ENCODE data around the gene OGDHL.
"Not testable (repeated sequence)": the region's sequence is repeated elsewhere in the genome, so short reads cannot be mapped to it uniquely, and the experiment has no call there.

The OGDHL gene

DNA sequence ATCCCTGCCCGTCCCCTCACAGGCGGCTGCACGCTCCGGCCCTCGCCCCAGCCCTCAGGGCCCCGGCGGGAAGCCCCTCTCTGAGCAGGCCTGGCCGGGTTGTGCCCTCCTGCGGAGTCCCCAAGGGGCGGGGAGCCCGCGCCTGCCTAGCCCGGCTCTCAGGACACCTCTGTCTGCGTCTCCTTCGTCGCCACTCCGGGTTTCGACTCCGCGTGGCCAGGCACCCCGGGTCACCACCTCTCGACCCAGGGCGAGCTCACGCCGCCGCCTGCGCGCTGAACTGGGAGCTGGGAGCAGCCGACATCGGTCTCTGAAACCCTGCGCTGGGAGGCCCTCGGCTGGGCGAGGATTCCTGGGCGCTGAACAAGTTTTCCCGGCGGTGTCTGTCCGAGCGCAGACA is 6.2 kb upstream of the OGDHL start:
- H3K27me3 ChIP-seq (ENCODE audit: insufficient read depth, low read length), result peaks cover 5% of the 10 kb centered on the region

GRCh38 chr10:49767752-49768151 is 5.6 kb upstream of the OGDHL start:
- H3K27me3 ChIP-seq (ENCODE audit: insufficient read depth, low read length), result peaks cover 5% of the 10 kb centered on the region
- no peaks in the 10 kb centered on the region for H3K36me3 ChIP-seq (ENCODE audit: insufficient read depth, low read length)
- H3K4me3 ChIP-seq (ENCODE audit: low read length), result no peak overlapping the region
- no peaks in the 10 kb centered on the region for H3K9me3 ChIP-seq (ENCODE audit: low read length)
- H2AFZ ChIP-seq (ENCODE audit: low read depth, low read length), result no peak overlapping the region
- peaks cover under 1% of the 10 kb centered on the region for H3K4me1 ChIP-seq (ENCODE audit: insufficient read depth, low read length)

More for the DNA sequence above, 6.2 kb upstream of the OGDHL start:
- Histone ChIP-seq H3K9me3 (ENCODE audit: low read length) (no peaks in the 10 kb centered on the region), H3K4me3 (ENCODE audit: low read length) (no peak overlapping the region), H3K4me1 (ENCODE audit: insufficient read depth, low read length) (no peaks in the 10 kb centered on the region), H3K36me3 (ENCODE audit: insufficient read depth, low read length) (no peaks in the 10 kb centered on the region), H2AFZ (ENCODE audit: low read depth, low read length) (no peak overlapping the region)

GRCh38 chr10:49766484-49766883 is 4.4 kb upstream of the OGDHL start:
- Histone ChIP-seq H3K27me3 (ENCODE audit: insufficient read depth, low read length) (peaks cover 5% of the 10 kb centered on the region), H3K9me3 (ENCODE audit: low read length) (no peaks in the 10 kb centered on the region), H2AFZ (ENCODE audit: low read depth, low read length) (no peak overlapping the region), H3K4me1 (ENCODE audit: insufficient read depth, low read length) (peaks cover 5% of the 10 kb centered on the region), H3K4me3 (ENCODE audit: low read length) (no peak overlapping the region), H3K36me3 (ENCODE audit: insufficient read depth, low read length) (no peaks in the 10 kb centered on the region)

DNA sequence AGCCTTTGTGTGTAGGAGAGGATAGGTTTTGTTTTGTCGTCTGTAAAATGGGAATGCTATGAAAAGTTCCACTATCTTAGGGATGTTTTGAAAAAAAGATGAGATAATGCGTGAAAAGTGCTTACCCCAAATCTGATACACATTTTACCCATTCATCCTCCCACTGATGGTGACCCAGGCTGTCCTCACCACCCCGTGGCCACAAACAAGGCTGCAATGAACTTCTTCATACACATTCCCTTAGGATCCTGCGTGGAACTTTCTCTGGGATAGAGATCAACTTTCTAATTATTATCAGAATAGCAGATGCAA is 399 bp upstream of the OGDHL start:
- H2AFZ ChIP-seq (ENCODE audit: low read depth, low read length), result peak overlapping the region; percentile 97
- no peaks in the 10 kb centered on the region for H3K9me3 ChIP-seq (ENCODE audit: low read length)
- H3K27me3 ChIP-seq (ENCODE audit: insufficient read depth, low read length), result no peaks in the 10 kb centered on the region
- H3K36me3 ChIP-seq (ENCODE audit: insufficient read depth, low read length), result no peaks in the 10 kb centered on the region
- peaks cover 5% of the 10 kb centered on the region for H3K4me1 ChIP-seq (ENCODE audit: insufficient read depth, low read length)
- H3K4me3 ChIP-seq (ENCODE audit: low read length), result peak overlapping the region; percentile 56

DNA sequence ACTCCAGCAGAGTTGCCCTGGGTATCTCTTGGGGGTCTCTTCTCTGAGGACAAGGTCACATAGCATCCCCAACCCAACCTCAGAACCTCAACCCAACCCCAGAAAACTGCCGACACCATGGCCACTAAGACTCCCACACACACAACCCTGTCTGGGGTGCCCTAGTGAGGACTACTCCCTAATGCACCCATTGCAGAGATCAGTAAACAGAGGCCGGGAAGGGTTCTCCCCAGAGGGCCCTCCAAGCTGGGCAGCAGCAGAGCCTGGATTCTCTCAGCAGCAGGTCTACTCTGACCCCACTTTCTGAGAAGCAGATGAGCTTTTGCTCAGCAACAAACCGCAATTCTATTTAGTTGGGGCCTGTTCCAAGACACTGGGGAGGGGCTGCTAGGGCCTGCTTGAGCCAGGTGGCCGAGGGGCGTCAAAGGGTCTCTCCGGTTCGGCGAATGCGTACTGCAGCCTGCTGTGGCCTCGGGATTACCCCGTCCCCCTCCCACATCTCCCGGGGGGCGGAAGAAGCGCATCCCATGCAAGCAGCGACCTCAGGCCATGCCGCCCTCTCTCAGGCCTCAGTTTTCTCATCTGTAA is 828 bp downstream of the OGDHL start:
- Histone ChIP-seq H3K4me1 (ENCODE audit: insufficient read depth, low read length) (peaks cover 5% of the 10 kb centered on the region), H3K27me3 (ENCODE audit: insufficient read depth, low read length) (no peaks in the 10 kb centered on the region), H3K4me3 (ENCODE audit: low read length) (peak overlapping the region; percentile 56), H3K9me3 (ENCODE audit: low read length) (no peaks in the 10 kb centered on the region), H3K36me3 (ENCODE audit: insufficient read depth, low read length) (no peaks in the 10 kb centered on the region), H2AFZ (ENCODE audit: low read depth, low read length) (peak overlapping the region; percentile 97)

- no peaks in the 10 kb centered on the region for H3K9me3 ChIP-seq (ENCODE audit: low read length)
- no peak overlapping the region for H2AFZ ChIP-seq (ENCODE audit: low read depth, low read length)
- peaks cover 5% of the 10 kb centered on the region for H3K4me1 ChIP-seq (ENCODE audit: insufficient read depth, low read length)
- H3K36me3 ChIP-seq (ENCODE audit: insufficient read depth, low read length), result no peaks in the 10 kb centered on the region
- H3K4me3 ChIP-seq (ENCODE audit: low read length), result no peak overlapping the region
- no peaks in the 10 kb centered on the region for H3K27me3 ChIP-seq (ENCODE audit: insufficient read depth, low read length)
These were observed 1.3 kb downstream of the OGDHL start for GRCh38 chr10:49760789-49761188.

- Histone ChIP-seq H3K4me1 (ENCODE audit: insufficient read depth, low read length) (peaks cover 5% of the 10 kb centered on the region), H3K4me3 (ENCODE audit: low read length) (no peak overlapping the region), H3K36me3 (ENCODE audit: insufficient read depth, low read length) (no peaks in the 10 kb centered on the region), H2AFZ (ENCODE audit: low read depth, low read length) (no peak overlapping the region), H3K9me3 (ENCODE audit: low read length) (no peaks in the 10 kb centered on the region), H3K27me3 (ENCODE audit: insufficient read depth, low read length) (no peaks in the 10 kb centered on the region)
These were observed 2.2 kb downstream of the OGDHL start for GRCh38 chr10:49759787-49760551.

- H3K4me1 ChIP-seq (ENCODE audit: insufficient read depth, low read length), result peaks cover 5% of the 10 kb centered on the region
- no peaks in the 10 kb centered on the region for H3K27me3 ChIP-seq (ENCODE audit: insufficient read depth, low read length)
- no peak overlapping the region for H3K4me3 ChIP-seq (ENCODE audit: low read length)
- H2AFZ ChIP-seq (ENCODE audit: low read depth, low read length), result no peak overlapping the region
- no peaks in the 10 kb centered on the region for H3K36me3 ChIP-seq (ENCODE audit: insufficient read depth, low read length)
- H3K9me3 ChIP-seq (ENCODE audit: low read length), result no peaks in the 10 kb centered on the region
These were observed 3.7 kb downstream of the OGDHL start for GRCh38 chr10:49758249-49758930.

GRCh38 chr10:49756641-49757040 is 5.5 kb downstream of the OGDHL start:
- H3K9me3 ChIP-seq (ENCODE audit: low read length), result no peaks in the 10 kb centered on the region
- H2AFZ ChIP-seq (ENCODE audit: low read depth, low read length), result no peak overlapping the region

GRCh38 chr10:49756031-49756430 is 6.1 kb downstream of the OGDHL start:
- H3K9me3 ChIP-seq (ENCODE audit: low read length), result no peaks in the 10 kb centered on the region
- H3K36me3 ChIP-seq (ENCODE audit: insufficient read depth, low read length), result no peaks in the 10 kb centered on the region
- no peaks in the 10 kb centered on the region for H3K4me1 ChIP-seq (ENCODE audit: insufficient read depth, low read length)
- no peak overlapping the region for H2AFZ ChIP-seq (ENCODE audit: low read depth, low read length)
- H3K27me3 ChIP-seq (ENCODE audit: insufficient read depth, low read length), result no peaks in the 10 kb centered on the region
- no peak overlapping the region for H3K4me3 ChIP-seq (ENCODE audit: low read length)

More at GRCh38 chr10:49756641-49757040, 5.5 kb downstream of the OGDHL start:
- Histone ChIP-seq H3K4me1 (ENCODE audit: insufficient read depth, low read length) (no peaks in the 10 kb centered on the region), H3K27me3 (ENCODE audit: insufficient read depth, low read length) (no peaks in the 10 kb centered on the region), H3K4me3 (ENCODE audit: low read length) (no peak overlapping the region), H3K36me3 (ENCODE audit: insufficient read depth, low read length) (no peaks in the 10 kb centered on the region)

DNA sequence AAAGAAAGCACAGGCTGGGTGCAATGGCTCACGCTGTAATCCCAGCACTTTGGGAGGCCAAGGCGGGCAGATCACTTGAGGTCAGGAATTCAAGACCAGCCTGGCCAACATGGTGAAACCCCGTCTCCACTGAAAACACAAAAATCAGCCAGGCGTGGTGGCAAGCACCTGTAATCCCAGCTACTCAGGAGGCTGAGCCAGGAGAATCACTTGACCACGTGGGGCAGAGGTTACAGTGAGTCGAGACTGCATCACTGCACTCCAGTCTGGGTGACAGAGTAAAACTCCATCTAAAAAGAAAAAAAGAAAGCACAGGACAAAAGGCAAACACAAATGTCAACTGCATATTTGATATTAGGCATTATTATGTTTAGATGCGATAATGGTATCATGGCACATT is 7.2 kb downstream of the OGDHL start:
- H3K9me3 ChIP-seq (ENCODE audit: low read length); H3K36me3 ChIP-seq (ENCODE audit: insufficient read depth, low read length); H2AFZ ChIP-seq (ENCODE audit: low read depth, low read length); H3K4me3 ChIP-seq (ENCODE audit: low read length); H3K4me1 ChIP-seq (ENCODE audit: insufficient read depth, low read length); H3K27me3 ChIP-seq (ENCODE audit: insufficient read depth, low read length): not testable (repeated sequence)

- H3K36me3 ChIP-seq (ENCODE audit: insufficient read depth, low read length), result no peaks in the 10 kb centered on the region
- no peaks in the 10 kb centered on the region for H3K4me1 ChIP-seq (ENCODE audit: insufficient read depth, low read length)
- no peak overlapping the region for H3K4me3 ChIP-seq (ENCODE audit: low read length)
- H3K27me3 ChIP-seq (ENCODE audit: insufficient read depth, low read length), result no peaks in the 10 kb centered on the region
- no peak overlapping the region for H2AFZ ChIP-seq (ENCODE audit: low read depth, low read length)
- H3K9me3 ChIP-seq (ENCODE audit: low read length), result no peaks in the 10 kb centered on the region
These were observed 9.5 kb downstream of the OGDHL start for GRCh38 chr10:49752584-49752983.

DNA sequence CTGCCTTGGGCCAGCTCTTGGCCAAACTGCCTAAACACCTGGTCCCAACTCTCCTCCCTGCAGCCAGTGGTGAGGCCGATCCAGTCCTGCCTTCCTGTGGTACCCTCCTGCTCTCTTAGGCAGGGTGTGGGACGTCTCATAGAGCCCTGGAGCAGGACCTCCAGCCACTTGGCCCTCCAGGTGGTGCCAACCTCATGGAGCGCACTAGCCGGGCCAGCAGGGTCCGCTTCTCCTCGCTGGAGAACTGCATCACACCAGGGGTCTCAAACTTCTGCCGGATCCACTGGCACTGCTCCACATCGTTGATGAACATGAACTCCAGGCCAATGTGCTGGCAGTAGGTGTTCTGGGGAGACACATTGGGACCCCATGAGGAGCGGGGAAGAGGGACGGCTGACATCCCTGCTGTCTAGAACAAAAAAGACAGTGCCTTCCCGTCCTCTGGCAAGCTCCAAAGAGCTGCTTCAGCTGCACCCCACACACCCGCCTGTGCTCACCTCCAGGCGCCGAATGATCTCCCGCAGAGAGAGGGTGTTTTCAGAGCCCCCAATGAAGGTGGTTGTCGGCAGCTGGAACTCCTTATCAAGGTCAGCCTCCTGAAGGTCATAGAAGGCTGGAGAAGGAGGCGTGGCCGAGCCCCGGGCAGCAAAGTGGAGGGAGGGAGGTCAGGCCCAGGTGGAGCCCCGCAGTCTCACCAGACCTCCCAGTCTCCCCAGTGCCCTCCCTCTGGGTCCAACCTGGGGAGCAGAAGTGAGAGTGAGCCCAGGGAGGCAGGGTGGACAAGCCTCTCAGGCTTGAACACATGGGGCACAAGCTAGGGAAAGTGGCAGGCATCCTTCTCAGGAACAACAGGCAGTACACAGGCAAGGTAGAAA is 10.2 kb downstream of the OGDHL start:
- Histone ChIP-seq H3K4me1 (ENCODE audit: insufficient read depth, low read length) (no peaks in the 10 kb centered on the region), H3K9me3 (ENCODE audit: low read length) (no peaks in the 10 kb centered on the region), H3K4me3 (ENCODE audit: low read length) (no peak overlapping the region), H3K27me3 (ENCODE audit: insufficient read depth, low read length) (no peaks in the 10 kb centered on the region), H3K36me3 (ENCODE audit: insufficient read depth, low read length) (no peaks in the 10 kb centered on the region), H2AFZ (ENCODE audit: low read depth, low read length) (no peak overlapping the region)

Data from neuron (in vitro differentiated cells).